Activated CD4-positive, CD25-positive, alpha-beta regulatory T cell treated with anti-CD3 and anti-CD28 coated beads, Interleukin-2, amount 50 U/mL, for 72 hours (primary cell): ENCODE results near the gene MAEA.

ENCODE experiments used
- DNase-seq: peaks from one replicate; pipeline ENCODE4 v3.0.0; 2021

The MAEA gene

DNA sequence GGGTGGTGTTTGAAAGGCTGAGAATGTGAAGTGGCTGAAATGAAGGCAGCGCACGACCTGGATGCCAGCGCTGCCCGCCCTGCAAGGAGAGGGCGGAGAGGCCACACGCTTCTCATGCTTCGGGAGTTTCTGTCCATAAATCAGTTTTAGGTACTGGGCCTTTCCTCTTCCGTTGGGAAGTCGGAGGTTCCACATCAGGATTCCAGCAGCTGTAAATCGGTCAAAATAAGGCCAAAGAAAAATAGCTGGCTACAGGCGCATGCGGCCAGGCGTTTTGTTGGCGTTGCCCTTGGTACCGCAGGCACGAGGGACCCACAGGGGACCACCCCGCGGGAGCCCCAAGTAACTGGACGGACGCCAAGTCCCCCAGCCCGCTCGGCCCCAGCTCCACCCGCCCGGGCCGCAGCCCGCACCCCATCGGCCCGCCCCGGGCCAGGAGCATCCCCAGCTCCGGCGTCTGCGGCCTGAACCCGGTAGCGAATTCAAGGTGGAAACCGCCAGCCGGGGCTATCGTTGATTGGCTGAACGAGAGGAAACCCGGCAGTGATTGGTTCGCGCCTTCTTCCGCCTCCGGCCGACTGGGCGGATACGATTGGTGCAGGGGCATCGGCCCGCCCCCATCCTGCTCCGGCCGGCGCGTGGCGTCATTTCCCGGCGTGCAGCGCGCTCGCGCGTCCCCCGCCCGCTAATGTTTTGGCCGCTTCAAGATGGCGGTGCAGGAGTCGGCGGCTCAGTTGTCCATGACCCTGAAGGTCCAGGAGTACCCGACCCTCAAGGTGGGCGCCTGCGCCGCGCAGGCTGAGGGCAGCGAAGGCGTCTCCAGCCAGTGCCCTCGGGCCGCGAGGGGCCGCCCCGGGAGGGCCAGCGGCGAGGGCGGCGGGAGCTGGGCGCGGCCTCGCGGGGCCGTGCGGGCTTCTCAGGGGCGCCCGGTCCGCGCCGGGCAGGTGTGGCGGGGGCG is at the start of gene MAEA:
MAEA (plus strand) TSS at position 685 of the 958 bp plus-strand sequence; CDS start at position 708, 23 bp downstream.
- DNase-seq, result peak; percentile 97

DNA sequence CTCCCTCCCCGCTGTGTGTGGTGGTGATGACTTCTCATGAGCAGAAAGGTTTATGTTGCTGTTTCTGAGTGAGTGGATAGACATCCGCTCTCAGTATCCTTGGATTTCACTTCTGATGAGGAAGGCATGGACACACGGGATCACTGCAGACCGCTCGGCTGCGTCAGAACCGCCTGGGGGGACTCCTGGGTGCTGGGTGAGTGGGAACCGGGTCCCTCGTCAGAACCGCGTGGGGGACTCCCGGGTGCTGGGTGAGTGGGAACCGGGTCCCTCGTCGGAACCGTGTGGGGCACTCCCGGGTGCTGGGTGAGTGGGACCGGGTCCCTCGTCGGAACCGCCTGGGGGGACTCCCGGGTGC is 49.8 kb upstream of the MAEA start:
- DNase-seq, result no peak

DNA sequence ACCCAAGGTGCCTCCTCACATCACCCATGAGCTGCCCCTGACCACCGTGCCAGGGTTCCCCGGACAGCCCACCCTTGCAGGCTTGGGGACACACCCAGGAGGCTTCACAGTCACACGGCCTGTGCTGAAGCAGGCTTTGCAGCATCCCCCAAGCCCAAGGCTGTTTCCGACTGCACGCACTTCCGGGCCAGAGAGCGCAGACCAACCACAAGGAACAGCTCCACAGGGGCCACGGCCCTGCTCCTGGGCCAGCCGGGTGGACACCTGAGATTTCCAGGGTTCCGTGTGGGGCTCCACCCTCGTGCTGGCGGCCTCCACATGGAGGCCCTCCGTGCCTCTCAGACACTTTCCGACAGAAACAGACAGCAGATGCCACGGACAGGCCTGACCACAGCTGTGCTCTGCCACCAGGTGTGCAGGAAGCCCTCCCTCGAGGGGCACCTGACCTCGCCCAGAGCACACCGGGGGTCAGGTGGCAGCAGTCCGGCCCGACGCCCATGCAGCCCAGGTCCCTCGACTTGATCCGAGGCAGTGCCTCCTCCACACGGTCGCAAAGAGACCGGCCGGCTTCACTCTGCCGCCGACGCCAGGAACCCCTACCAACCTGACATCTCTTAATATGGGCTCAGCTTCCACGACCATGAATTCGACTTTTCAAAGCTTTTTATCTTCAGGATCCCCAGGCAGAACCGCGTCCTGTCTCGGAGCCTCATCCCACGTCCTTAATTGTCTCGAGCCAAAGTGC is 48.8 kb upstream of the MAEA start:
- peak; percentile 25 for DNase-seq

DNA sequence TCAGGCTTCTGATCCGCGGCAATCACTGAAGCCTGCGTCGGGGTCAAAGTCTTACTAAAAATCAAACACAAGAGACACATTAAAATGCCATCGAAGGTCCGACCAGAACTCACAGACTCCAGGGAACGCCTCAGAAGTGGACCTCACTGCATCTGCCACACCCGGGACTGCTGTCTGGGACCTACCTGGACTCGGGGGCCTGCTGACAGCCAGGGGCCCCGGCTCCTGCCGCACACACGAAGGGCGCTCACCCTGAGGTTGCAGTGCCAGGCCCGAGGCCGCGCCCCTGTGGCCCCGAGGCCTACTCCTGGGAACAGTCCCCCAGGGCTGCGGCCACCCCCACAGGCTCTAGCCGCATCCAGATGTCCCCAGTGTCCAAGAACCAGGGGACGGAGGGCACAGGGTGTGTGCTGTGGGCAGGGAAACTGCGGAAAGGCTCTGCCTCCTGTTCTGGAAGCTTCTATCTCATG is 48.2 kb upstream of the MAEA start:
- DNase-seq, result peak; percentile 13

DNA sequence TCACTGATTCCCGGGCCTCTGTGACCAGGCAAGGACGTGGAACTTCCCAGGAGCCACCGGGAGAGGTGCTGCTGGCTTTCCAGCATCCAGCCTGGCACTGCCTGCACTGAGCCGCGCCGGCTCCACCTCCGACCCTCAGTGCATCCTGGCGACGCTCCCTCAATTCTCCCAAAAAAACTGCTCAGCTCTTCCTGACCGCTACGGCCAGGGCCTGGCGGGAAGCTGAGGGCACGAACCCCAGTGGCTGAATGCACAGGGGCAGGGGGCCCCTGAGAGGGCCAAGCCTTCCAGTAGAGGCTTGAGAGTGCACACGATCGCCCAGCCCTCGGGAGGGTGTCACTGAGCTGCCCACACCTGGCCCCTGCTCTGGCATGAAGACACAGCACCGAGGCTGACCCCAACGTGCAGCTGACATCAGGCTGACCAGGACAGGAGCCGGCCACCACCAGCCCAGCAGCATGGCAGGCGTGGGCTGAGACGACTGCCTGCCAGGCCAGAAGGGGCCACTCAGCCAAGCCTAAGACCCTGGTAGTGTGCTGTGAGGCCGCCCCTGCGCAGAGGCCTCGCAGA is 47.7 kb upstream of the MAEA start:
- peak; percentile 23 for DNase-seq

DNA sequence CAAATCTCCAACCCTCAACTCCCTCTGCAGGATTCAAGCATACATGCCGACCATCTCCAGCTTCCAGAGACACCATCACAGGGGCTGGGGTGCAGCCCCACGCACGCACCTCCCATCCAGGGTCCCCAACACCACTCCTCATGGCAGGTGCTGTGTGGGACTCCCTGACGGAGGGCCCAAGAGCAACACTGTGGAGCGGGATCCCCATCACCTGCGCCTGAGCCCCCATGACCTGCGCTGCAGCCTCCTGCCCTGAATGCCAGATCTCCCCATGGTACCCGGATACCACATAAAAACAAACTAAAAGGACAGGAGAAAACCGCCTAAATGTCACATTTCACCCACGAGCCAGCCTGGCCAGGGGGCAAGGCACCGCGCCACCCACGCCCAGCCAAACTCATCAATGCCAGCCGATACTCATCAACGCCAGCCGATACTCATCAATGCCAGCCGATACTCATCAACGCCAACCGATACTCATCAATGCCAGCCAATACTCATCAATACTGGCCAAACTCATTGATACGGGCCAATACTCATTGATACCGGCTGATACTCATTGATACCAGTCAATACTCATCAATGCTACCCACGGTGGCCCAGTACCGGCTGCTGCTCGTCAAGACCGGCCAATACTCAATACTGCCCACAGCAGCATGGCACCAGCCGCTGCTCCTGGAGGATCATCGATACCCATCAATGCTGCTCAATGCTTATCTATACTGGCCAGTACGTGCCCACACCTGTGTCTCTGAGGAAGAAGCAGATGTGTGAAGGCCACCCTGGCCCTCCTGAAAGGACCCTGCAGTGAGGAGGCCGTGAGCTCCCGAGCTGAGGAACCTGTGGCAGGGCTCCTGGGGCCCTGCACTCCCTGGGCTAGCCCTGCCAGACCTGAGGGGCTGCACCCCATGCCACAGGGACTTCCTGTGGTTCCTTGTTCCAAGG is 46.9 kb upstream of the MAEA start:
- DNase-seq, result no peak

DNA sequence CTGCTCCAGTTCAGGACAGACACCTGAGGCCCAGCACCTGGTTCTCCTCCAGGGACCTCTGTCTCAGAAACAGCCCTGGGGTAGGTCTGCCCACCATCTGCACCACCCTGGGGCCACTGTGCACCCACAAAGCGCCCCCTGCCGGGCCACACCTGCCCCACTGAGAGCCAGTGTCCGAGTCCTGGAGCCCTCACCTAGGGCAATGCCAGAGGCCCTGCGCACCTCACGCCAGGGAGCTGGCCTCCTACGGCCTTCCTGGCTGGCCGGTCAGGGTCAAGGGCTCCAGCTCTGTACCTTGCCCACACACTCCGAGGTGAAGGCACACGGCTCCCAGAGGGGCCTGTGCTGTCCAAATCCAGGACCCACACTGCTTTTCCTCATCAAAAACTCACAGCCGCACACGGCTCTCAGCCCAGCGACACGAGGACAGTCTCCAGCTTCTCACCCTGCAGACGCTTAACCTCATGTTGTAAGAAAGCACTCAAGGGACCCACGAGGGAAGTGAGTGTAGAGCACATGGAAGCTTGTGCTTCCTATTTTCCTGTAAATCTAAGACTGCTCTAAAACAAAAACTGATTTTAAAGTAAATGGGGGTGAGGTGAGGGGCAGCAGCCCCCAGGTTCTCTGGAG is 46.1 kb upstream of the MAEA start:
- DNase-seq, result peak; percentile 29

DNA sequence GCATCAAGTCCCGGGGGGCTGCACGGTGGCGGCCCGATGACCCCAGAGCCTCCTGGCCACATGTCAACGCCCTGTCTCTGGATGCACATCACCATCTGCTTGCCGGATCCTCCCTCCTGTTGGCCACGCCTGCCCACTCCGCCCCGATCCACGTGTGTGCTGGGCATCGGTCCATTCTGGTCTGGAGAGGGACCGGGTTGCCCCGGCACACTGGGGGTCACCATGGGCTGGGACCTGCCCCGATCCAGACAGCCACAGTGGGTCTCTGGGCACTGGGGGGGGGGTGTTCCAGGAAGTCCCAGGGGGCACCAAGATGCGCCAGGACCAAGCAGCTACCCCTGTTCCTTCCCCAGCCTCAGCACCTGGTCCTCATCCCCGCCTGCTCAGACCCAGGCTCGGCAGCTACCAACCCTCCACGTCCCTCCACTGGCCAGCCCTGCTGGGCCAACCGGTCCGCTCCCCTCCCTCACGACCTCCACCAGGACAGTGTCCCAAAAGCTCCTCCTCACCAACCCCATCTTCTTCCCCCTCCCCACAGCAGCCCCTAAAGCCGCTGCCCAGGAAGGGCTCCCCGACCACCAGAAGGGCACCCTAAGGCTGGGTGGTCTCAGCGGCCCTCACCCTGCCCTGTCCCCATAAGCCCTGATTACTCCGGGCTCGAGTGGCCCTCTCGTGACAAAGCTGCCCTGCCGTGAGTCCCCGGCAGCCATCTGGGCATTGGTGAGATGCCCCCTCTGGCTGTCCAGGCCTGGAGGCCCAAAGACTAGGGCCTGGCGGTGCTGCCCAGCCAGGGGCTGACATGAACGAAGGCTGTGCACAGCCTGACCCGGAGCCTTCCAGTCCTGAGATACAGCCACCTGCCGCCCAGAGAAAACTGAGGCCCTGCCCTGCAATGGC is 45.4 kb upstream of the MAEA start:
- peak; percentile 27 for DNase-seq

DNA sequence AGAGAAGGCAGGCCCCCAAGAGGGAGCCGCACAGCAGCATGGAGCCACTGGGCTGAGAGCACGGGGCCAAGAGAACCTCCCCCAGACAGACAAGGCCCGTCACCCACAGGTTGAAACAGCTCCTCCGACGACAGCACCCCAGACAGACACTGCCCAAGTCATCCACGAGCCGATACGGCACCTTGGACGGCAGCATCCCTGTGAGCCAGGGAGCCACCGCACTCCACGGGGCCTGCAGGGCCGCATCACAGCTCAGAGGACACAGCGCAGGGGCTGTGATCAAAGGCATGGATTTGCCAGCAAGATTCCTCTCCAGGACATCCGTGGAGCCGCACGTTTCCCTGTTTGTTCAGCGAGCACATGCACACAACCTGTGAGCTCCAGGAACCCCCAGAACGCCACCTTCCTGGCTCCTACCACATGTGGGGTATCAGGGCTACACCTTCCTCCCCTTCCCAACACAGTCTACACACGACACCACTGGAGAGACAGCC is 44.7 kb upstream of the MAEA start:
- DNase-seq, result no peak

DNA sequence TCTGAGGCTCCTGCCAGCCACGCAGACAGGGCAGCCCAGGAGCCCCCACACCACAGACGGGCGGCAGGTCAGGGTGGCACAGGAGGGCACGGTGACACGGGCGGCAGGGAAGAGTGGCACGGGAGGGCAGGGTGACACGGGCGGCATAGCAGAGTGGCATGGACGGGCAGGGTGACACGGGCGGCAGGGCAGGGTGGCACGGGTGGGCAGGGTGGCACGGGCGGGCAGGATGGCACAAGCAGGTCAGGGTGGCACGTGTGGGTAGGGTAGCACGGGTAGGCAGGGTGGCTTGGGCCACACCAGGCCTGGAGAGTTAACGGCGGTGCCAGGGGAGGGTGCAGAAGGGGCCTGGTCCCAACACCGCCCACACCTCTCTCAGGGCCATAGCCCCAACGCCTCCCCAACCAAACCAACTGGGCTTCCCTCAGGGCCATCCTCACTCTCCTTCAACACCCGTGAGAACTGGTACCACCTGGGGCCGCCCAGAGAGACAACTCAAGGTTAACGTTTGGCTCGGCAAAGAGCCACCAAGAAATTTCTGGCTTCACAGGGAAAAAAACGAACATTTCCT is 44.1 kb upstream of the MAEA start:
- DNase-seq, result peak; percentile 29

DNA sequence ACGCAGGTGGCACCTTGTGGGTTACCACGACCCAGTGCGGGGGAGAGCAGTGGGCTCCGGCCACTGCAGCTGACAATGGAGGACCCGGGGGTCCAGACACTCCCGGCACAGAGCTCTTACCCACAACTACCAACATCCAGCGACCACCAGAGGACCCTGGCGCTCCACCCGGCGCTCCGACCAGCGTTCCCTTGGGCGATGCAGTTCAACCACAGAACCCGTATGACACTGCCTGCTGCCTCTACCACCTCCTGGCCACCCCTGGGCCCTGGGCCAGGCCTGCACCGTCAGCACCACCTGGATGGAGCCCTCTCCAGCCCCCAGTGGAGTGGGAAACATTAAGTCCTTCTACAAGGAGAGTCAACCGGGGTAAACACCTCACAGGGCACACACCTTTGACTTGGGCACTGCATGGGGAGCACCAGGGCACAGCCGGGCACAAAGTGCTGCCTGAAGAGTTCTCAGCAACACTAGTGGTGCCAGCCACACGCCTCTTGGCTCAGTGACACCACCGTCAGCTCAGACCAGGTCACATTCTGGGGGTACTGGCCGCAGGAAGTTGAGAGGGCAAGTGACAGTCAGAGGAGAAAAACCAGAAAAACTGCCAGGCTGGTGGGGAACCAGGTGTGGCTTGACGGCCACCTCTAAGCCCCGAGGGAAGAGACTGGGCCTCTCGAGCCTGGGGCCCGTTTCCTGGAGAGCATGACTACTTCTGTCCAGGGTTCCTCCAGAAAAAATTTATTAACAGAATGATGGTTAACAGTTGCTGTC is 43.4 kb upstream of the MAEA start:
- peak; percentile 30 for DNase-seq

DNA sequence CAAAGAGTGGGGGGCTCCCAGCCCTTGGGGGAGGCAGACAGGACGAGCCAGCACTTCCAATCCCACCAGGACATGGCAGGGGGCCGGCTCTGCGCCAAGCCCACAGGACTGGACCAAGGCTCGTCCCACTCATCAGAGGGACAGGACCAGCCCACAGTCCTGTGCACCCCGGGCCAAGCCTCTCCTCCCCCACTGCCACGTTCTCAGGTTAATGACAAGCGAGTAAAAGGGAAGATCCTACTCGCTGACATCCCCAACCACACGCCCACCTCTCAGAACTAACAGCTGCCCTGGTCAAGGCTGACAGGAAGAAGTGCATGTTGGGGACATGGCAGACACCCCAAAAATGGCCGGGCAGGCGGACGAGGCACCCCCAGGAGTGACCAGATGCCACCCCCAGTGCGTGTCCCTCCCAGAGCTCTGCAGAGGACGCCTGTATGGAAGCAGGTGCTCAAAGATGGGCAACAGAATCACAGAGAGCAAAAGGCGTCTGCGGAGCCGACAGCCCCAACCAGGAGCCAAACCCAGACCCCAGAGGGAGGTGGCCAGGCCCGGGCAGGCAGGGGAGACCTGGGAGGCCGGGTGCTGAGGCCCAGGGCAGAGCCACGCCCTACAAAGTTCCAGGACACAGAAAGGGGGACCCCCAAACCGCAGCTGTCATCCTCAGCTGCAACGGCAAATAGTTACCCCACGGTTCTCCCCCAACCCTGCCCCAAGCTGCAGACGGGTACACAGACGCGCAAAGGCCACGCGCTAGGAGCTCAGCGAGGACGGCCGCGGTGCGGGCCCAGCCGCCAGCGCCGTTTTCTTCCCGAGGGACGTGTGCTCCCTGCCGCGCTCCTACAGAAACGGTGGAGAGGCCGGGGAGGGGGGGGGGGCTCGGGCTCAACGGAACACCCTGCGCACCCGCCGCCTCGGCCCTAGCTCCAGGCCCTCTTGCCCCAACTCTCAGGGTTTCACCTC is 42.5 kb upstream of the MAEA start:
- peak; percentile 48 for DNase-seq

DNA sequence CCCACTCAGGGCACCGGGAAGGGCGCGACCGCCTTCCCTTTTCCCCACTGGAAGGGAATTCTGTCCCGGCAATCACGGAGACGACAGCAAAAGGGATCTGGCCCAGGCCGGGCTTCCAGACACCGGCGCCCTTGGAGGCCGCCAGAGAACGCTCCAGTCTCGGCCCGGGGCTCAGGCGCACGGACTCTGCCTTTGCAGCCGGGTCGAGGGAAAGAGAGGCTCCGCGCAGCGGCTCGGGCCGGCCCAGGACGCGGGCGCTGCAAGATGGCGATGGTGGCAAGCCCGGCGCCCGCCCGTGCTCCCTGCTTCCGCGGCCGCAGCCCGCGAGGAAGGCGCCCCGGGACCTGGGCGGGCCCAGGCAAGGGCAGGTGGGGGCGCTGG is 41.8 kb upstream of the MAEA start:
- DNase-seq, result no peak

DNA sequence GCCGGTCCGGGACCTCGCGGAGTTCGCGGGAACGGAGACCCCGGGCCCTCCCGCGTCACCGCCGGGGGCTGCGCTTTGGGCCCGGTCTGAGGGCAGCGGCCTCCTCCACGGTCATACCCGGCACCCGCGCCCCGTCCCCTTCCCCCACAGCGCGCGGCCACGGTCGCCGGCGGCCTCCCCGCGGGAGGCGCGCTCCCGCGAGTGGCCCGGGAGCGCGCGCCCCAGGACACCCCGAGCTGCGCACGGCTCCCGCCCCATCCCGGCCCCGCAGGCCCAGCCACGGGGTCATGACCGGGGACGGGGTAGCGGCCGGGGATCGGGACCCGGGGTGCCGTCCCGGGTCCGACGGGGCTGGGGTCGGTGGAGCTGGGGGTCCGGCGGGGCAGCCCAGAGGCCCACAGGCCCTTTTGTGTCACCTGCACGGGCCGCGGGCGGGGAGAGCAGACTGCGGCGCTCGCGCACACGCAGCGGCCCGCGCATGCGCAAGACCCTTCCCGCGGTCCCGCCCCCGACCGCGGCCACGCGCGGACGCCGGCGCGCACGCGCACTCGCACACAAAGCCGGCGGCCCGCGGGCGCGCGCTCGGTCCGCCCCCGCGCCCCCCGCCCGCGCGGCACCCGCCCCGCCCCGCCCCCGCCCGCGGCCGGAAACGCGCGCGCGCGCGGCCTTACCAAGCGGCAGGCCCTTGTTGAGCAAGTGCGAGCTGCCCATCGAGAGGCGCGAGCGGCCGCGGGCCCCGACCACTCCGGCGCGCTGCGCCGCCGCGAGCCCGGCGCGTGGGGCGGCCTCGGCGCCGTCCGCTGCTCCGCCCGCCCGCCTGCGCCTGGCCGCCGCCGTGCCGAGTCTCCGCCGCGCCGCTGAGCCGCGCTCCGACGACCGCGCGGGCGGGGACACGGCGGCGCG is 41.2 kb upstream of the MAEA start, which contains the start of gene CTBP1:
CTBP1 (minus strand) TSS at position 886 of the 903 bp plus-strand sequence. CDS start 7,799 bp downstream, outside the sequence.
- DNase-seq, result peak; percentile 91

DNA sequence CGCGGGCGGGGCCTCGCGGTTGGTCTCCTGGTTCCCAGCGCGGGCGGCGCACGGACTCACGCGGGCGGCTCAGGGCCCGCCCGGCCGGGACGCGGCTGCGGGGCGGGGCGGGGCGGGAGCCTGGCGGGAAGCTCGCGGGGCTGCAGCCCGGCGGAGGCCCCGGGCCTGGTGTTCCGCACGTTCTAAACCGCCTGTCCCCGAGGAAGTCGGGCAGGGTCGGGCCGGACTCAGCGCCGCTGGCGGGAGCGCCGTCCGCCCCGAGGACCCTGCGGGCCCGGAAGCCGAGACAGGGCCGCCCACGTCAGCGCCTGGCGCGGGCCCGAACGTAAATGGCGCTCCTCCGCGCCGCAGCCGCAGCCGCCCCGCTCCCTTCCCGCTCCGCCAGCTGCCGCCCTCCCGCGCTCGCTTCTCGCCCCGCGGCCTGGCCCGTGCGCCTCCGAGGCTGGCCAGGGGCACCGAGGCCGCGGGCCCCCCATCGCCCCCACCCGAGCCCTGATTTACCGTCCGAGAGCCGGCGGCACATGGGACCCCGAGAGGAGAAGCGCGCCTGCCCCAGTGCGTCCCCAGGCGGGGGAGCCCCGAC is 40.5 kb upstream of the MAEA start:
- DNase-seq, result peak; percentile 83

DNA sequence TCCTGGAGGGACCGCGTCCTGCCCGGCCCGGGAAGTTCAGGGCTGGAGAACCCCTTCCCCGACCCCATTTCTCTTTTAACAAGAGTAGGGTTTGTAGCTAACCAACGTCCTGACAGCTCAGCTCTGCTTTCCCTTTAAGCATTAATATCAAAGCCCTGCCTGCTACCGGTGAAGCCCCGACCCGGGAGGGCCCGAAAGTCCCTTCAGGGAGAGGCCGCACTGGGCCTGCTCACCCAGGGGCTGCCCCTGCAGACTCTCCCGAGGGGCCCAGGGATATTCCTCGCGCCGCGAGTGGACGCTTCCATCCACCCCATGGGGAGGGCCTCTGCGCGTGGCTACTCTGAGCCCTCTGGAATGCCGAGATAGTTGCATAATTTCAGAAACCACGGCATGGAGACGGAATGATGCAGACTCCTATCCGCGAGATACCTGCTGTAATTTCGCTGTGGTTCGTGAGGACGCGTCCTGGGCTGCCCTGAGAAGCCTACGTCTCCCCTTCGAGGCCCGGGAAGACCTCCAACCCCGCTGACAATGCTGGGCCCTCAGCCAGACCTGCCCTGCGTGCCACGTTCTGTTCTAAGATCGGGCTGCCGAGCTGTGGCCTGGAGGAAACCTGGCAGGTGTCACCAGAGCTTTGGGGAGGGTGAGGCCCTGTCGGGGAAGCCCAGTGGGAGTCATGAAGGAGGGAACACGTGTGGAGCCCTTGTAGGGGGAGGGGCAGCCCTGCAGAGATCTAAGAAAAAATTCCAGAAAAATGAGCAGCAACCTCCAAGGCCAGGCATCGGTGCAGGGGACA is 39.8 kb upstream of the MAEA start:
- DNase-seq, result peak; percentile 70
